NCI-H2196 treated with DMSO at 0.1 percent for 48 hours (cell line): ENCODE results near the gene ZBTB7C.

Experiments used
- DNase-seq: peaks from one replicate; lab custom pipeline; 2025; ENCODE audit not compliant: unreplicated experiment; lab: John Stamatoyannopoulos, UW

The ZBTB7C gene

GRCh38 chr18:48009116-48009745, 400.0 kb downstream of the ZBTB7C start:
- no peak for DNase-seq

GRCh38 chr18:48007955-48008701, 401.1 kb downstream of the ZBTB7C start:
- peak; percentile 43 for DNase-seq

- no peak for DNase-seq
These were observed 401.8 kb downstream of the ZBTB7C start for GRCh38 chr18:48007381-48007780.

- DNase-seq, result no peak
These were observed 402.6 kb downstream of the ZBTB7C start for GRCh38 chr18:48006415-48007175.

- DNase-seq, result no peak
These were observed 404.6 kb downstream of the ZBTB7C start for GRCh38 chr18:48004577-48004976.

GRCh38 chr18:48003426-48004349, 405.5 kb downstream of the ZBTB7C start:
- DNase-seq, result peak; percentile 64

- DNase-seq, result peak; percentile 81
These were observed 406.2 kb downstream of the ZBTB7C start for GRCh38 chr18:48002933-48003365.

- no peak for DNase-seq
These were observed 408.5 kb downstream of the ZBTB7C start for GRCh38 chr18:48000701-48001100.

GRCh38 chr18:47999801-48000248, 409.4 kb downstream of the ZBTB7C start:
- DNase-seq, result no peak

- DNase-seq, result no peak
These were observed 411.8 kb downstream of the ZBTB7C start for GRCh38 chr18:47997338-47997780.

- DNase-seq, result no peak
These were observed 413.1 kb downstream of the ZBTB7C start for GRCh38 chr18:47996091-47996541.

- DNase-seq, result no peak
These were observed 413.5 kb downstream of the ZBTB7C start for GRCh38 chr18:47995654-47996053.

GRCh38 chr18:47993409-47993808, 415.8 kb downstream of the ZBTB7C start:
- DNase-seq, result no peak

GRCh38 chr18:47992976-47993375, 416.2 kb downstream of the ZBTB7C start:
- no peak for DNase-seq

- DNase-seq, result no peak
These were observed 416.9 kb downstream of the ZBTB7C start for GRCh38 chr18:47992266-47992665.

- DNase-seq, result no peak
These were observed 418.2 kb downstream of the ZBTB7C start for GRCh38 chr18:47990981-47991380.

- no peak for DNase-seq
These were observed 421.8 kb downstream of the ZBTB7C start for GRCh38 chr18:47987388-47987699.

GRCh38 chr18:47986620-47987387, 422.4 kb downstream of the ZBTB7C start:
- DNase-seq, result no peak

GRCh38 chr18:47985866-47986265, 423.3 kb downstream of the ZBTB7C start:
- DNase-seq, result no peak

- DNase-seq, result no peak
These were observed 424.2 kb downstream of the ZBTB7C start for GRCh38 chr18:47984991-47985390.
